Measurements from ENCODE around the gene SIM1.

The SIM1 gene

GRCh38 chr6:100464903-100465700 lies at the start of gene SIM1:
TSS of gene SIM1 (minus strand) at chr6:100464921. CDS start at chr6:100463468, 1,453 bp downstream.
- no peak for DNase-seq (ENCODE audit: low read depth)

GRCh38 chr6:100512203-100512862 lies 47.6 kb upstream of the SIM1 start:
- DNase-seq (ENCODE audit: low read depth): no peak

- no peak for DNase-seq (ENCODE audit: low read depth)
These were observed 44.4 kb upstream of the SIM1 start for GRCh38 chr6:100509101-100509500.

- DNase-seq (ENCODE audit: low read depth): no peak
These were observed 41.9 kb upstream of the SIM1 start for GRCh38 chr6:100506651-100507050.

- DNase-seq (ENCODE audit: low read depth): no peak
These were observed 40.3 kb upstream of the SIM1 start for GRCh38 chr6:100504786-100505737.

GRCh38 chr6:100503043-100503705 lies 38.5 kb upstream of the SIM1 start:
- no peak for DNase-seq (ENCODE audit: low read depth)

- no peak for DNase-seq (ENCODE audit: low read depth)
These were observed 28.6 kb upstream of the SIM1 start for GRCh38 chr6:100493206-100493888.

GRCh38 chr6:100491952-100492670 lies 27.4 kb upstream of the SIM1 start:
- no peak for DNase-seq (ENCODE audit: low read depth)

- no peak for DNase-seq (ENCODE audit: low read depth)
These were observed 25.3 kb upstream of the SIM1 start for GRCh38 chr6:100490065-100490464.

- DNase-seq (ENCODE audit: low read depth): no peak
These were observed 23.5 kb upstream of the SIM1 start for GRCh38 chr6:100488244-100488643.

GRCh38 chr6:100487638-100488037 lies 22.9 kb upstream of the SIM1 start:
- DNase-seq (ENCODE audit: low read depth): no peak

- DNase-seq (ENCODE audit: low read depth): no peak
These were observed 20.5 kb upstream of the SIM1 start for GRCh38 chr6:100485268-100485667.

GRCh38 chr6:100484474-100484873 lies 19.8 kb upstream of the SIM1 start:
- no peak for DNase-seq (ENCODE audit: low read depth)

GRCh38 chr6:100482698-100483097 lies 18.0 kb upstream of the SIM1 start:
- DNase-seq (ENCODE audit: low read depth): no peak

GRCh38 chr6:100479179-100480035 lies 14.7 kb upstream of the SIM1 start:
- DNase-seq (ENCODE audit: low read depth): no peak

GRCh38 chr6:100475554-100476320 lies 11.0 kb upstream of the SIM1 start:
- no peak for DNase-seq (ENCODE audit: low read depth)

- DNase-seq (ENCODE audit: low read depth): no peak
These were observed 8.5 kb upstream of the SIM1 start for GRCh38 chr6:100473182-100473581.

GRCh38 chr6:100472674-100473073 lies 8.0 kb upstream of the SIM1 start:
- DNase-seq (ENCODE audit: low read depth): no peak
